ENCODE data around the gene TSPOAP1.

TSPOAP1 gene

DNA sequence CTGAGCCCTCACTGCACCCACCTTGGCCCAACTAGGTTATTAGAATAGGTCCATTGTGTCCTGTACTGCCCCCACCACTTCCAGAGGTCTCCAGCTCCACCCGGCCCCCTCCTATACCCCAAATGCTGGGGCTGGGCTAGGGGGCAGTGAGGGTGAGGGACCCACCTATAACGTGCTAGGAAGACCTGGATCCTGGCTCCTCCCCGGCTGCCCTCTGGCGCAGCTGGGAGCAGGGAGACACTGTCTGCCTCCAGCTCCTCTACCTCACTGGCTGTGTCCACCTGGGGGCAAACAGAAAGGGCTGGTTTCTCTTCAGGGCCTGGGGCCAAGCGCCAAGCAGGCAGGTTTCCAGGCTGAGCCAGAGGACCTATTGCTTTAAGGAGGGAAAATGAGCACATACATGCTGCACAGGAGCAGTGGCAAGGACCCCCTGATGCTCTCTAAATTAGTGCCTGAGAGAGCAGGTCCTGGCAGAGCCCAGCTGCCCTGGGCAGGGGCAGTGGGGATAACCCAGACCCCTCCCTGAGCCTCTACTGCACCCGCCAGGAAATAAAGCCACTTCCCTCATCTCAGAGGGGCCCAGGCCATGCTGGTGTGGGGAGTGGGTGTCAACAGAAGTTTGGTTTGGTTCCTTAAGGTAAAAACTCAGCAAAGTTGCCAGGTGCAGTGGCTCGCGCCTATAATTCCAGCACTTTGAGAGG, 12.2 kb downstream of the TSPOAP1 start:
- DNase-seq: no peak

DNA sequence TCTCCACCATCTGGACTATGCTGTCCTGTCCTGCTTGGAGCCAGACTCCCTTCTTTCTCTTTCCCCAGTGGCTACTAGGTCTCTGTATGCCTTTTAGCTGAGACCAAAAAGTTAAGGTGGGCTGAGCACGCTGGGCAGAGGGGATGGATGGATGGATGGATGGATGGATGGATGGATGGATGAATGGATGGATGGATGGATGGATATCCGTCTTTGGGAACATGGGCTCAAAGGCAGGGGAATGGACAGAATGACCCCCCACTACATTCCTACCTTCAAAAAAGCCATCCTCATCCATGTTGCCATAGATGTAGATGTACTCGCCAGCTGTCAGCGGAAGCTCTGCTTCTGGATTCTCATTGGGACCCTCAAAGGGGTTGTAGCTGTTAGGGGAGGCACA, 12.8 kb downstream of the TSPOAP1 start:
- no peak for DNase-seq

DNA sequence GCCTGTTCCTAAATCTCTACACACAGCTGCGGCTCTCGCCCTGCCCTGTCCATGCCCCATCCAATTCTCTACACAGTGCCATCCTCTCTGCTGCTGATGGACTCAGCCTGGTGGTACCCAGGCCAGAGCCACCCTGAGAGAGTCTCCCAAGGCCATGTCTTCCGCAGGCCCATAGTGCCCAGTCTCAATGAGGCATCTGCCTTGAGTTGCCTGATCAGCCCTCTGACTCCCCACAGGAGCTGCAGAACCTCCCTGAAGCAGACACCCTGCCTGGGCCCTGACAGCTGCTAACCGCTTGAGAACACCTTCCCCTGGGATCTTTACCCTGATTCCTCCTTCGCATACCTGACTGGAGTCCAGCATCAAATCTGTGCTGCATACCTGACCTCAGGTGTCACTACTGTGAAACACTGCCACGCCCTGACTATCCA, 13.3 kb downstream of the TSPOAP1 start:
- no peak for DNase-seq

DNA sequence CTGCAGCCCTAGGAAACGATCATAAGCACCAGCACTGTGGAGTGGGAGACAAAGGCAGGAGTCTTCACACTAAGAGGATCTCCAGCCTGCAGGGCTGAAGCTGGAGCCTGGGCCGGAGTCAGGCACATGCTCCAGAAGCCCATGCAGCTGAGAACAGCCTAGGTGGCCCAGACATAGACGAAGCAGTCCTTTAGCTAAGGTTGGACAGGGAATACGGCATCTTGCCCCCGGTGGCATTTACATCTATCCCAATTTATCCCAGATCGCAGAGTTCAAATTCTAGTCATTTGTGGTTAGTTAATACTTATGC, 13.9 kb downstream of the TSPOAP1 start:
- DNase-seq: no peak

DNA sequence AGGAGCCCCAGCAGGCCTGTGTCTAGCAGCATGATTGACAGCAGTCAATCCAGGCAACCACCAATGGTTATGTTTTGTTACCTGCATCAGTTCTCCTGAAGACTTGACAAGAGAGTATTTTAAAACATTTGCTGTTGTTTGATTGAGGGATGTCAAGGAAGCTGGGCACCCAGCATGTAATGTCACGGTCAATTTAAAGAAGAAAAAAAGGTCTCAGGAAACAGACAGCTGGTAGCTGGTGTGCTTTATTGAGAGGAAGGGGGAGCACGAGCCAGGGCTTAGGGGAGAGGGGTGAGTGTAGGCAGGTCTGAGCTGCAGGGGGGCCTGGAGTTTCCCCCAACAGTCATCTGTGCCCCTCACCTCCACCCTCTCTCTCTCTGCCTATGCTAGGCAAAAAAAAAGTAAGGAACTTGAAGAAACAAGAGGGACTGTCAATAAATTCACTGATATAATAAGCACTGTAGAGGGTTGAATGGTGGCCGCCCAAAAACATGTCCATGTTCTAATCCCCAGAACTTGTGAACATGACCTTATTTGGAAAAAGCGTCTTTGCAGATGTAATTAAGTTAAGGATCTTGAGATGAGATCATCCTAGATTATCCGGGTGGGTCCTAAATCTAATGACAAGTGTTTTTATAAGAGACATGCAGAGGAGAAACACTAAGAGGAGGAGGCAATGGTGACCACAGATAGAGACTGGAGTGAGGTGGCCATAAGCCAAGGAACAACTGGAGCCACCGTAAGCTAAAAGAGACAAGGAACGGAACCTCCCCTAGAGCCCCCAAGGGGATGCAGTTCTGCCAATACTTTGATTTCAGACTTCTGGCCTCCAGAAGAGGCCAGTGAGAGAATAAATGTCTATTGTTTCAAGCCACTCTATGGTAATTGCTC, 14.5 kb downstream of the TSPOAP1 start:
- DNase-seq: no peak

DNA sequence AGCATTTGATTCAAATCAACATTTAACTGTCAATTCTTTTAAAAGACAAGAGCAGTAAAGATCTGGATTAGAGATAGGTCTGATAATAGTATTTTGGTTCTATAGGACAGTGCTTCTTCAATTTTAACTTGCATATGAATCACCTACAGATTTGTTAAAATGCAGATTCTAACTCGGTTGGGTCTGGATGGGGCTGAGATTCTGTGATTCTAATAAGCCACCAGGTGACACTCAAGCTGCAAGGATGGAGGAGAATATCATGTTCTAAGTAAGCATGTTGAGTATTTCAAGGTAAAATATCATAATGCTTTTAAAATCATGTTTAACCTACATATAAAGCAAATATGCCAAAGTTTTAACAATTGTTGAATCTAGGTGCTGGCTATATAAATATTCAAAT, 15.8 kb downstream of the TSPOAP1 start:
- DNase-seq: no peak

DNA sequence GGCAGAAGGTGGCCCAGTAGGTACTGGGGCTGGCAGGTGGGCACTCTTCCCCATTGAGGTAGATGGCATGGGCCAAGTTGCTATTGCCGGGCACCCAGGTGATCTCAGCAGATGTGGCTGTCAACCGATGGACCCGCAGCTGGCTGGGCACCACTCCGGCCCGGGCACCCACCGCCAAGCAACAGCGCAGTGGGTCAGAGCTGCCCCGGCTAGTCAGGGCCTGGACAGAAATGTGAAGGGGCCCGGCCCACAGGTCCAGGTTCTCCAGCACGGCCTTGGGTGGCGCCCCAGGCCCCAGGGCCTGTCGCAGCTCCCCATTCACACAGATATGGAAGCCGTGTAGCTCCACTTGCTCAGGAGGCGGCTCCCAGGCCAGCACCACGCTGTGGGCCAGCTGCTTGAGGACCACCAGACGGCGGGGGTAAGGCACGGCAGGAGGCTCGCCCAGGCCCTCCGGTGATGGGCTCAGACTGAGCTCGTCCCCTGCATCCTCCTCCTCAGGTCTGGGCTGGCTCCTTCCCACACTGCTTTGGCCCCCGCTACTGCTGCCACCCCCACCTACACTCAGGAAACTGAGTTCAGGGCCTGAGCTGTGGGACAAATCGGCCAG, 16.5 kb downstream of the TSPOAP1 start:
- DNase-seq: no peak

DNA sequence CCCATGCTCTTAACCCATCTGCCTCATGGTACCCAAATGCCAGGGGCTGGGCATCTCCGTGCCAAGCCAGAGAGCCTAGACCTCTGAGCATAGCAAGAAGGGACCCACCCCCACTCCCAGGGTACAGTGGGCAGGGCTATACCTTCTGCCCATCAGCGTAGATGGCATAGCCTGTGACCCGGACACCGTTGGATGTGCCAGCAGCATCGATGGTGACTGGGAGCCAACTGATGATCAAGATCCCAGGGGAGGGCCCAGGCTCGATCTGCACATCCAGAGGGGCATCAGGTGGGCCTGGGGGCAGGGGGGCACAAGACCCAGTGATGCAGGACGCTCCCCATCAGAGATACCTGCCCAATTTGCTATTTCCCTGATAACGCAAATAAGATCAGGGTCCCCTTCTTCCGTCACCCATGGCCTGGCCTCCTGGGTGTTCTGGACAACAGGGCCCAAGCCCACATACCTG, 17.1 kb downstream of the TSPOAP1 start:
- no peak for DNase-seq

DNA sequence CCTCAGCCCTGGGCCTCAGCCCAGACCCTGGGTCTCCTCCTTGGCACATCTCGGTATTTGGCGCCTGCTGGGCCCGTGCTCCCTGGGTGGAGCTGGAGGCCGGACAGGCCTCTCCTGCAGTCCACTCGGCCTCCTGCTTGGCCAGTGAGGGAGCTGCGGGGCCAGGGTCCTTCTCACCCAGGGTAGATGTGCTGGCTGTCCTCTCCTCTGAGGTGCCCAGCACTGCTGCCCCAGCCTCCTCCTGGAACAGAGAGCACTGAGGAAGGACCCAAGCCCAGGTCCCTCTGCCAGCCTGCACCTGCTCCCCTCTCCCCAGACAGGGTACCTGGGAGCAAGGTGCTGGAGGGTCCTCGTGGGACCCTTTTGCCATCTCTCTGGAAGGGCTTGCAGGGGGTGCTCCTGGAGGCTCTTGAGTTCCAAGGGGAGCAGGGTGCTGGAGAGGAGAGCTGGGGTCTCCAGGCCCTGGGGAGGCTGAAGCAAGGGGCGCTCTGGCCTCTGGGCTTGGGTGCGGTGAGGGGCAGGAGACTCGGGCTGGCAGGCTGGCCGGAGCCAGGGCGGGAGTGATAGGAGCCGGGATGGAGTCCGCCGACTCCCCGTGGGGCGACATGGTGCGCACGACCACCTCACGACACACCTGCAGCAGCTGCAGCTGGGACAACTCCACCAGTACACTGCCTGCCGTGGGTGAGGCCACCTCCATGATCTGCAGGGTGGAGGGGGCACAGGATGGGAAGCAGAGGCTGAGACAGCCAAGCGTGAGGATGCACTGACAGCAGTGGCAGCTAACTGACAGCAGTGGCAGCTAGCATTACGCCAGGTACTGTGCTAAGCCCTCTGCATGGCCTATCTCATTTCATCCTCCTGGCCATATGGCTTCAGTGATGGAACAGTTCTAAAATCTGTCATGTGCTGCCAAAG, 17.8 kb downstream of the TSPOAP1 start:
- no peak for DNase-seq

DNA sequence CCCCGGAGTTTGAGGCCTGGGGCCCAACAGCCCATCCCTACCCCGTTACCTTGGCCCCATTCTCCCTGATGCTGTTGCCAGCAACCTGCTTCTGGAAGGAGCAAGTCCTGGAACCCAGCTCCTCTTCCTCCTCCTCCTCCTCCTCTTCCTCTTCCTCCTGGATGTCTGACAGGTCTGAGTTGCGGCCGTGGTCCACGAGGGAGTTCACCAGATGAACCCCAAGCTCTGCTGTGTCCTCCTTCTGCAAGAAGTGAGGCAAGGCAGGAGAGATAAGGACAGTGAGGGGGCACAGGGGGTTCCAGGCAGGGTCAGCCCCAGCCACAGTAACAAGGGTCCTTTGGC, 18.7 kb downstream of the TSPOAP1 start:
- DNase-seq: no peak

DNA sequence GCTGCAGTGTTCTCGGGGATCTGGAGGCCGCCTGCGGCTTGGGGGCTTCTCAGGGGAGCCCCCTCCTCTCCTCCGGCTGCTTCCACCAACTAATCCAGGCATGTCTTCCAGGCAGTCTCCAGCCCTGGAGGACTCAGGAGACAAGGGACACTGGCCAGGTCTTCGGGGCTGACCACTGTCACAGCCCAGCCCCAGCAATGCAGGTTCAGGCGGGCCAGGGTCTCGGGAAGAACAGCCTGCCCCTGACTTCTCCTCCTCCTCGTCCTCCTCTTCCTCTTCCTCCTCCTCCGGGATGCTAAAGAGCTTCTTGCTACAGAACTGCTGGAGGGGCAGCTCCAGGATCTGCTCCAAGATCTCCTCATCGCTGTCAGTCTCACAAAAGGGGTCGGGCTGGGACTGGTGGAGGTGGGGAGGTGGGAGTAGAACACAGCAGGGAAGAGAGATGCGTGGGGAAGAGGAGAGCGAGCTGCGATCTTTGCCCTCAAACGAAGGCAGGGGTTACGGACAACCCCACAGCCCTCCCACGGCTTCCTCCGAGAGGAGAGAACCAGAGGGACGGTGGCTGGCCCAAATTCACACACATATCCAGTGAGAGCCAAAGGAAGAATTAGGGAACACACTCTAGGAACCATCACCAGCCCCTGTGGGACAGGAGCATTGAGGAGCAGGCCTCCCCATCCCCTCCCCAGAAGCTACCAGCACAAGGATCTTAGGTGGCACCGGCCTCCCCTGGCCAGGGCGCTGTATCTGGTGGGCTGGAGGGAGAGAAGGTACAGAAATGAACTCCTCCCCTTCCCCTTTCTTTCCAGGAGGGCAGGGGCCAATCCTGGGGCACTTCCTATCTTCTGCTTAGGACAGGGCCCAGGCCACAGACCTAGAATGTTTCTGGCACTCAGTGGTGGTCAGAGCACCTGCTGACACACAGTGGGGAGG, 19.3 kb downstream of the TSPOAP1 start:
- DNase-seq: no peak

DNA sequence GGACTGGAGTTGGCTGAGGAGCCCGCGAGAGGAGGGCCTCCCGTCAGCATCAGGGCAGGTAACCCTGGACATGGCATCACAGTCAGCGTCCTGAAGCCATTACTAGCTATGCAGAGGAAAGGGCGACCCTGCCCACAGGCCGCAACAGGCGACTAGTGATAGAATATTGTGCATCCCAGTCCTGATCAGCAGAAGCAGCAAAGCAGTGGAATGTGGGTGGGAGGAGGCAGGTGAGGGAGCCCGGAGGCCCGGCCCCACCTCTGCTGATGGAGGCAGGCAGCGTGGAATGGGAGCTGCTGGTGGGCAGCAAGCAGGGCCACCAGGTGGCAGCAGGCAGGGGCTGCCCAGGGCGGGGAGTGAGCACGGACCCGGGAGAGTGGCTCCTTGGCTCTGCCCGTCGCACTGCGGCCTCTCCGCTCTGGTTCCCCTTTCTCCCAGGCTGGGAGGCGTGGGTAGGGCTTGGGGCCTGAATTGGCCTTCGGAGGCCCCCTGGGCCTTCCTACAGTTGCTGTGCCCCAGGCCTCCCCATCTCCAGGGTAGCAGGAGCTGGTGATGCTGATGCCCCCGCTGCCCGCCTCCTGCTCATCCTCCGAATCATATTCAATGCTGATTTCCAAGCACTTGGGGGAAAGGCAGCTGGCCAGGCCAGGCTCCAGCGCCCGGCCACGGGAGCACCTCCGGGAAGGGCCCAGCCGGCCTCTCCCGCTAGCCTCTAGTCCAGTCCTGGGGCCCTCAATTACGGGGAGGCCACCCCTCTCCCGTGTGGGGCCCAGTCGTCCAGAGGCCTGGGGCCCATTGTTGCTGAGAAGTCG, 20.2 kb downstream of the TSPOAP1 start:
- DNase-seq: no peak

DNA sequence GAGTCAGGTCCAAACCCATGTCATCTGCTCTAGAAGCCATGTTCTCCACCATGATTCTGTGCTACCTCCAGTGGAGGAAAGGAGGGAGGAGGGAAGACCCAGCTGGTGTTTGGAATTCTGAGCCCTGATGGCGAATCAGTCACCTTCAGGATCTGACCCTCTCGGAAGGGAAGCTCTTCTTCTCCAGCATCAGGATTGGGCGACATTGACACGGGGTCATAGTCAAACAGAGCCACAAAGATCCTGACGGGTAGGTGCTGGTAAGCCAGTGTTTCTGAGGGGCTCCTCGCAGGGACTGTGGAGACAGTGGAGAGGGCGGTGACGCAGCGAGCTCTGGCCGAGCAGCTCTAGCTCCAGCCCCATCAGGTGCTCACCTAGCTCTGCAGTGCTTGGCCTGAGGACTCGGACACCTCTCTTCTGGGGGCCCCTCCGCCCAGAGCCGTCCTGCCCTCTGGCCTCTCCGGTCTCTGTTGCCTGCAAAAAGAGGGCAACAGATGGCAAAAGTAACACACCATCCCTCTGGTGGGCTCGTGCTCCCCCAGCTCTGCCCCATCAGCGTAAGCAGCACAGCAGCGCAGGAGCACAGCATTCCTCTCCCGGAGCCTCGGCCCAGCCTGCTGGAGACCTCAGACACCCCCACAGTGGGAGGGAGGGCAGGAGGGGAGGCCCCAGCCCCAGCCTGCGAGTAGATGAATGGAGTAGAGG, 21.0 kb downstream of the TSPOAP1 start:
- no peak for DNase-seq

DNA sequence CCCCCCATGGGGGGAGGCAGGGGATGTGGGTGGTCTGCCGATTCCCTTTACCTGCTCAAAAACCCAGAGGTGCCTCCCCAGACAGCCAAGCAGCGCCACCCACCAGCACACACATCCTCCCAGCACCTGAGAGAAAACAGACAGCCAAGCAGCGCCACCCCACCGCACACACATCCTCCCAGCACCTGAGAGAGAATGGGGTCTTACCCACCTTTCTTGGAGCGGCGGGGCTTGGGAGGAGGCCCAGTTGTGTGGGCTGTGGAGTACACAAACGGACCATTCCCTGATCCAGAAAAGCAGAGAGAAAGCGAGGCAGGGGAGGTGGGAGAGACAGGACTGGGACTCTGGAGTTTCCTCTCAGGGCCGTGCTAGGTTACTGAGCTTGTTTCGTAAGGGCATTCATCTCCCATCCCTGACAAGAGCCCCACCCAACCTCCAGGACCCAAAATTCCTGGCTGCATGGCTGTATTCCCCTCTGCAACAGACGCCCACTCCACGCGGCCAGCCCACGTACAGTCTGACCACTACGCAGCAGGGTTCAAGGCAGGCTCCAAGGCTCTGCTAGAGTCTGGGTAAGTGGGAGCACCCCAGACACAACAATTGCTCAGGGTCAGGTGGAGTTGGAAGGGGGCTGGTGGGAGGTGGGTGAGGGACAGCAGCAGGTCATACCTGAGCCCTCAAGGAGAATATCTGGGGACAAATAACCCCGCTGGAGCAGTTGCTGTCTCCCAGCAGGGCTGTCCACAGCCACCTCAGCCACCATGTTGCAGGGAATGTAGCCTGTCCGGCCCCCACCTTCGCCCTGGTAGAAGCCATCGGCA, 22.3 kb downstream of the TSPOAP1 start:
- DNase-seq: no peak

DNA sequence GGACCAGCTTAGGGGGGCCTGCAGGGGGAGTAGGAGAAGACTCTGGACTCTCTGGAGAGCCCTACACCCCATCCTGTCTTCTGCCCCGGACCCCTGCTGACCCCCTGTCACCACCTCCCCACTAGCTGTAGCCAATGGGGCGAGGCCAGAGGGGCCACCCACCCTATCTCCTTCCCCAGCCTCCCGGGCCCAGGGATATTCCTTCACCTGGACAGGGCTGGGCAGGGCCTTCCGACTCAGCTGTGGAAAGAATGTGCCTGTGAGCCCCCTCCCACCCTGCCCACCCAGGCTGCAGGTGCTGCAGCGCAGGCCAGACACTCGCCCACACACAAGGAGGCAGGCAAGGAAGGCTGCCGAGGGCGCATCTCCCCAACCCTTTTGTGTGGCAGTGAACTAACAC, 23.0 kb downstream of the TSPOAP1 start:
- DNase-seq: no peak

DNA sequence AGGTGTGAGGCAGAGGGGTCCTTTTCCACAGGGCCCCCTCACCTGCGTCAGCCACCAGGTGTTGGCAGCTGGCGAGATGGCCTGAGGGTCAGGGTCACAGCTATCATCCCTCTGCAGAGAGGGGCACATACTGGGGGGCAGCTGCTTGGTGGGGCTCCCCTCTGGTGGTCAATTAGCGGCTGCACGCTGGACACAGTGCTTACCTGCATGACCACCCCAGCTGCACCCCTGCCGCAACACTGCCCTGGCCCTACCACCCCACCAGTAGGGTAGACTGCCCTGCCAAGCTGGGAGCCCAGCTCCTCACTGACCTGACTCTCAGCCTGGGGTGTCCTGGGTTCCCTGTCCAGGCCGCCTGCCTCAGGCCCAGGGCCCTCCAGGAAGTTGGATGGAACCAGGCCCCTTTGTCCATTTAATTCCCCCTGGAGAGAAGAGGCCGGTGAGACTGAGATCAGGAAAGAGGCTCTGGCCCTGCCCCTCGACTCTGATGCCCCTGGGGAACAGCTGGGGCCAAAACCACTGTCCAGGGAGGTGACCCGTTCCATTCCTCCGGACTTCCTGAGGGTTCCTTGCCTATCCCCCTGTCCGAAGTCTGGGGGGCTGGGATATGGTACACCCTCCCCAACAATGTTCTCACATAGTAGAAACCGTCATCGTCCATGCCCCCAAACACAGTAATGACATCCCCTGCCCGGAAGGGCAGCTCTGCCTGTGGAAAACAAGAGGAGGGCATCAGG, 23.7 kb downstream of the TSPOAP1 start:
- DNase-seq: no peak

DNA sequence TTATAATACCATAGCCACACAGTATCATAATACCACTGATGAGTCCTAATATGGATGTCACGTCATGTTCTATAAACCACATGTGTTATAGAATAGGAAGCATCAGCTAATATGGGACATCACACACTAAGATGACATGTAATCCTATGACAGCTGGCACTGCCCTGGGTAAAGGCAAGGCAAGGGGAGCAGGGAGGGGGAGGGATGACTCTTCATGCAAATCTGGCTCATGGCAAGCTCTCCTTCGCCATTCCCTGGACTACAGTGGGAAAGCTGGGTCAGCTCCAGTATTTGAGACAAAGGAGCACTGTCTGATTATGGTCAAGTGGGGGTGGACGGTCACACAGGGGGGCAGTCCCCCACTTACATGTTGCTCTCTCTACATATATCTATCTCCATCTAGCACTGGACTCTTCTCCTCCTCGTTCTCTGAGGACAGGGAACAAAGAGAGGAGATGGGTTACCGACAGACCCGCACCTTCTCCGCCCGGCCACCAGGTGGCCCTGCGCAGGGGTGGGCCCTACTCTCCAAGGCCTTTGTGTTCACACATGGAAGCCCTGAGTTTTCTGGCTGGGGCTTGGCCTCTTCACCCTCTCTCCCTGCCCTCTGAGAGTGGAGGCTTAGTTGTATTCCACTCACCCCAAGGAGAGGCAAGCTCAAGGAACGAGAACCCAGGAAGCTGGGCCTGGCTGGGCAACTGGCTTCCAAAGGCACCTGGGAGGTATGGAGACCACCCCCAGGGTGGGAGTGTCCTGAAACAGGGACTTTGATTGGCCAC, 24.4 kb downstream of the TSPOAP1 start:
- DNase-seq: no peak

Measured in NCI-H2107 (cell line).